GM11168 (cell line): ENCODE measurements around the gene CNTF.

Experiments used
- in situ Hi-C: fragments of 300-500 bp; cut with MboI; formaldehyde crosslinking; loops from one replicate; pipeline ENCODE4 v1.12.0; 2022; ENCODE audit warnings: low sequenced_read_pairs; ENCODE audit not compliant: unreplicated experiment

The CNTF gene

GRCh38 chr11:58640386-58641023 lies 18.0 kb downstream of the CNTF start:
- in situ Hi-C loops = no loop called here

- in situ Hi-C loops = no loop called here
These were observed 18.9 kb downstream of the CNTF start for GRCh38 chr11:58641341-58641740.

- in situ Hi-C loops = no loop called here
These were observed 19.5 kb downstream of the CNTF start for GRCh38 chr11:58641803-58642581.

GRCh38 chr11:58645854-58646253 lies 23.4 kb downstream of the CNTF start:
- in situ Hi-C loops = no loop called here

GRCh38 chr11:58647141-58647699 lies 24.8 kb downstream of the CNTF start:
- in situ Hi-C loops = no loop called here

GRCh38 chr11:58647866-58648265 lies 25.4 kb downstream of the CNTF start:
- in situ Hi-C loops = no loop called here

GRCh38 chr11:58649623-58650022 lies 27.2 kb downstream of the CNTF start:
- in situ Hi-C loops = loop anchor here (25.0 kb wide), 1 partner anchor 138 kb away; no protein-coding TSS in a partner anchor

- in situ Hi-C loops = loop anchor here (25.0 kb wide), 1 partner anchor 137 kb away; no protein-coding TSS in a partner anchor
These were observed 28.0 kb downstream of the CNTF start for GRCh38 chr11:58650496-58650895.

GRCh38 chr11:58652726-58653280 lies 30.3 kb downstream of the CNTF start:
- in situ Hi-C loops = loop anchor here (25.0 kb wide), 1 partner anchor 134 kb away; no protein-coding TSS in a partner anchor

GRCh38 chr11:58654079-58654907 lies 31.8 kb downstream of the CNTF start:
- in situ Hi-C loops = loop anchor here (25.0 kb wide), 1 partner anchor 133 kb away; no protein-coding TSS in a partner anchor

- in situ Hi-C loops = loop anchor here (25.0 kb wide), 1 partner anchor 132 kb away; no protein-coding TSS in a partner anchor
These were observed 32.4 kb downstream of the CNTF start for GRCh38 chr11:58654908-58655296.

GRCh38 chr11:58656348-58656747 lies 33.9 kb downstream of the CNTF start:
- in situ Hi-C loops = loop anchor here (25.0 kb wide), 1 partner anchor 131 kb away; no protein-coding TSS in a partner anchor

- in situ Hi-C loops = loop anchor here (25.0 kb wide), 1 partner anchor 129 kb away; no protein-coding TSS in a partner anchor
These were observed 36.2 kb downstream of the CNTF start for GRCh38 chr11:58658623-58659022.

- in situ Hi-C loops = loop anchor here (25.0 kb wide), 1 partner anchor 128 kb away; no protein-coding TSS in a partner anchor
These were observed 36.9 kb downstream of the CNTF start for GRCh38 chr11:58659404-58659803.

GRCh38 chr11:58659910-58660570 lies 37.6 kb downstream of the CNTF start:
- in situ Hi-C loops = loop anchor here (25.0 kb wide), 1 partner anchor 127 kb away; no protein-coding TSS in a partner anchor

- in situ Hi-C loops = loop anchor here (25.0 kb wide), 1 partner anchor 115 kb away; no protein-coding TSS in a partner anchor
These were observed 49.6 kb downstream of the CNTF start for GRCh38 chr11:58671983-58672633.

- in situ Hi-C loops = loop anchor here (25.0 kb wide), 1 partner anchor 113 kb away; no protein-coding TSS in a partner anchor
These were observed 52.1 kb downstream of the CNTF start for GRCh38 chr11:58674609-58675008.
